ENCODE data around the gene DSCAM.

The DSCAM gene

DNA sequence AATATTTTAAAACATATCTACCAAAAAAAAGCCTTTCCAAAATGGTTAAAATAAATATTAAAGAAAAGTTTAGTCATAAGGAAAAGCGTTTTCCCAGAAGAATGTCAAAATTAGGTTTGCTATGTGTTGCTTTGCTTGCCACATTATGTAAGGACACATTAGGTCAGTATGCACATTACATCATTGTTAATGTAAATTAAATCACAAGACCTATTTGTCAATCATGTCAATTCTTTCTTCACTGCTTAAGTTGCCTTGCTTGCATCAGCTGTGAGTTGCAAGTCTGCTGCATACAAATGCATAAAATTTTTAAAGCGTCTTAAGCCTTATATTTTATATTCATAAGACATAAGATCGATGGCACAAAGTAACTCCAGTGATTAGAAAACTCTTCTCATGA is 530.9 kb downstream of the DSCAM start:
- H3K4me3 ChIP-seq (ENCODE audit: insufficient read depth, low read depth, low read length, poor library complexity, severe bottlenecking), result no peak overlapping the region
- no peaks in the 10 kb centered on the region for H3K36me3 ChIP-seq (ENCODE audit: control insufficient read depth, insufficient read depth, low read length)
- no peaks in the 10 kb centered on the region for H3K27me3 ChIP-seq (replicated peaks; ENCODE audit: control insufficient read depth, insufficient read depth, low read length, poor library complexity, severe bottlenecking)
- H3K27ac ChIP-seq (ENCODE audit: insufficient read depth, low read length, poor library complexity, severe bottlenecking), result no peak overlapping the region
- H3K9me3 ChIP-seq (ENCODE audit: control insufficient read depth, low read length), result no peaks in the 10 kb centered on the region
- no peaks in the 10 kb centered on the region for H3K4me1 ChIP-seq (ENCODE audit: control insufficient read depth, insufficient read depth, low read length, poor library complexity, severe bottlenecking)
- no peak for DNase-seq

DNA sequence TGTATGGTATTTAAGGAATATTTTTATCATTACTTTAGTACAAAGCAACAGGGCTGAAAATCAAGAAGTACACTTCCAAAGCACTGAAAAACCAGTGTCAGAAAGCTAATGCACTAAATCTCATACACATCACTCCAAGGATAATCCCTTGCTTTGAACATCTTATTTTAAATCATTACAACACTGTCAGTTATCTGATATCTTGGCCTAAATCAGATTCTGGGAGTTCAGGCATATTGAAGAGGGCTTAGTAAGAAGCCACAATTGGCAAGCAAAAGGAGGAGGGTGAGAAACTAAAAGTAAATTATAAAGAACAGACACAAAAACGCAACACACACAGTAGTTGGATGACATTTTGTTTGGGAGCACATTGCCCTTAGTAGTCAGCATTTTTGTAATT is 531.3 kb downstream of the DSCAM start:
- no peak overlapping the region for H3K27ac ChIP-seq (ENCODE audit: insufficient read depth, low read length, poor library complexity, severe bottlenecking)
- no peaks in the 10 kb centered on the region for H3K4me1 ChIP-seq (ENCODE audit: control insufficient read depth, insufficient read depth, low read length, poor library complexity, severe bottlenecking)
- no peaks in the 10 kb centered on the region for H3K27me3 ChIP-seq (replicated peaks; ENCODE audit: control insufficient read depth, insufficient read depth, low read length, poor library complexity, severe bottlenecking)
- no peaks in the 10 kb centered on the region for H3K36me3 ChIP-seq (ENCODE audit: control insufficient read depth, insufficient read depth, low read length)
- no peak overlapping the region for H3K4me3 ChIP-seq (ENCODE audit: insufficient read depth, low read depth, low read length, poor library complexity, severe bottlenecking)
- no peak for DNase-seq
- H3K9me3 ChIP-seq (ENCODE audit: control insufficient read depth, low read length), result no peaks in the 10 kb centered on the region

DNA sequence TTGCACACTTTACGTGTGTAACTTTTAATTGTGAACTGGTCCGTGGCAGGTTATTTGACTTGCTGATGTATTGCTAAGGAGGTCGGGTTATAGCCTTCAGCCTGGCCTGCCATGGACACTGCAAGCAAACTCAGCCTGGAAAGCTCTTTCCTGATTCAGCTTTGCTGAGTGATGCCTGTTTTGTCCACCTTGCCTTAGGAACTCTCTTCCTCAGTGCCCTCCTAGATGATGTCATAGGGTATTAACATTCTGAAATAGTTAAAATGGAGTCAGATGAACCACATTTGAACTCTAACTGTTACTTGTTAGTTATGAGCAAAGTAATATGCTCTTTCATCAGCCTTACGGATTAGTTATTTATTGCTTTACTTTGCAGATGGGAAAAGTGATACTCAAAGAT is 533.7 kb downstream of the DSCAM start:
- no peaks in the 10 kb centered on the region for H3K36me3 ChIP-seq (ENCODE audit: control insufficient read depth, insufficient read depth, low read length)
- no peaks in the 10 kb centered on the region for H3K27me3 ChIP-seq (replicated peaks; ENCODE audit: control insufficient read depth, insufficient read depth, low read length, poor library complexity, severe bottlenecking)
- no peak overlapping the region for H3K4me3 ChIP-seq (ENCODE audit: insufficient read depth, low read depth, low read length, poor library complexity, severe bottlenecking)
- no peak overlapping the region for H3K27ac ChIP-seq (ENCODE audit: insufficient read depth, low read length, poor library complexity, severe bottlenecking)
- no peak for DNase-seq
- H3K9me3 ChIP-seq (ENCODE audit: control insufficient read depth, low read length), result no peaks in the 10 kb centered on the region
- no peaks in the 10 kb centered on the region for H3K4me1 ChIP-seq (ENCODE audit: control insufficient read depth, insufficient read depth, low read length, poor library complexity, severe bottlenecking)

DNA sequence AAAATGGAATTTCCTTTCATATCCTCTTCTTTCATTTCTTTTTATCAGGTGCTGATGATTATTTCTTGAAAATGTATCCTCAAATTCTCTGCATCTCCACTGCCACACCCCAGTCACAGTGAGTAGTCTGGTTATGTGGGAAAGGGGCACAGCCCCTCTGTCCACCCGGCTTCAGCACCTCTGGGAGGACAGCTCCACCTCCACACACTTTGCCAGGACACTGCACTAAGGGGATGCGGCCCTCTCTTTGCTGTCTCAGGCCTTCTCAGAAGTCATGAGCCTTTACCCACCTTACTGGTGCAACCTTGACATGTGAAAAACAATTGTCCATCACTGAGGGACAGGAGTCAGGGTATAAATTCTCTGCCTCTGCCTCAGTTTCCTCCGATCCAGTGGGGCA is 546.7 kb downstream of the DSCAM start:
- H3K4me1 ChIP-seq (ENCODE audit: control insufficient read depth, insufficient read depth, low read length, poor library complexity, severe bottlenecking), result no peaks in the 10 kb centered on the region
- no peak for DNase-seq
- H3K4me3 ChIP-seq (ENCODE audit: insufficient read depth, low read depth, low read length, poor library complexity, severe bottlenecking), result no peak overlapping the region
- no peak overlapping the region for H3K27ac ChIP-seq (ENCODE audit: insufficient read depth, low read length, poor library complexity, severe bottlenecking)
- no peaks in the 10 kb centered on the region for H3K27me3 ChIP-seq (replicated peaks; ENCODE audit: control insufficient read depth, insufficient read depth, low read length, poor library complexity, severe bottlenecking)
- no peaks in the 10 kb centered on the region for H3K9me3 ChIP-seq (ENCODE audit: control insufficient read depth, low read length)
- H3K36me3 ChIP-seq (ENCODE audit: control insufficient read depth, insufficient read depth, low read length), result no peaks in the 10 kb centered on the region

DNA sequence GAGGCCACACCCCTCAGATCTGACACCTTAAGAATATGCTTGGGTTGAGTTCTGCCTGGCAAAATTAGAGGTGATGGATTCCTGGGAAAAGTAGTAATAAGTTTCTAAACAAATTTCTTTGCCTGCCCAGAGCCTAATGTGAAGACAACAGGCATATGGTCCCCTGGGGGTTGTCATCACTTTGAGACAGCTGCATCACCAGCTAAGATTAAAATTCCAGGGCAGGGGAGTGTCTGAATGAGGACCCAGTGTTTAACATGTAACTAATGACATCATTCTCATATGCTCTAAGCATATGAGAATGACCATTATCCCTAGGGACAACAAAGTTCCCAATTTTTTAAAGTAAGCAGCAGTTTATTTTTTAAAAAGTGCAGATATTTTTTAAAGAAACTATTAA is 547.5 kb downstream of the DSCAM start:
- DNase-seq, result no peak
- no peaks in the 10 kb centered on the region for H3K36me3 ChIP-seq (ENCODE audit: control insufficient read depth, insufficient read depth, low read length)
- H3K27me3 ChIP-seq (replicated peaks; ENCODE audit: control insufficient read depth, insufficient read depth, low read length, poor library complexity, severe bottlenecking), result no peaks in the 10 kb centered on the region
- H3K4me3 ChIP-seq (ENCODE audit: insufficient read depth, low read depth, low read length, poor library complexity, severe bottlenecking), result no peak overlapping the region
- H3K27ac ChIP-seq (ENCODE audit: insufficient read depth, low read length, poor library complexity, severe bottlenecking), result no peak overlapping the region
- H3K9me3 ChIP-seq (ENCODE audit: control insufficient read depth, low read length), result no peaks in the 10 kb centered on the region
- H3K4me1 ChIP-seq (ENCODE audit: control insufficient read depth, insufficient read depth, low read length, poor library complexity, severe bottlenecking), result no peaks in the 10 kb centered on the region

DNA sequence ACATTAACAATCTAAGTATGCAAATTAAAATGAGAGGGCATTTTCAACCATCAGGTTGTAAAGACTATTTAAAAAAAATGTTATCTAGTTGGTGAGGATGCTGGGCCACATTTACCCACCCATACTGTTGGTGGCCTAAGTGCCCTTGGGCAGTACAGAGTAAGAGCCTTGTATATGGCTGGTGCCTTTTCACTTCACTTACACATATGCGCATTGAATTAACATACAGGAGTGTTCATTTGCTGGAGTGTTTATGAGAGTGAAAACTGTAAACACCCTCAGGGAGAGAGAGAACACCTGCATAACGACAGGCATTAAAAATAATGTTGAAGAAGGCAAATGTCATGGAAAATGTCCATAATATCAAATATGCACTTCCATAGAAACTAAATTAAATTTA is 552.6 kb downstream of the DSCAM start:
- Histone ChIP-seq H3K27me3 (replicated peaks; ENCODE audit: control insufficient read depth, insufficient read depth, low read length, poor library complexity, severe bottlenecking) (no peaks in the 10 kb centered on the region), H3K4me3 (ENCODE audit: insufficient read depth, low read depth, low read length, poor library complexity, severe bottlenecking) (no peak overlapping the region), H3K9me3 (ENCODE audit: control insufficient read depth, low read length) (no peaks in the 10 kb centered on the region), H3K4me1 (ENCODE audit: control insufficient read depth, insufficient read depth, low read length, poor library complexity, severe bottlenecking) (no peaks in the 10 kb centered on the region), H3K27ac (ENCODE audit: insufficient read depth, low read length, poor library complexity, severe bottlenecking) (no peak overlapping the region), H3K36me3 (ENCODE audit: control insufficient read depth, insufficient read depth, low read length) (no peaks in the 10 kb centered on the region)
- DNase-seq, result no peak

DNA sequence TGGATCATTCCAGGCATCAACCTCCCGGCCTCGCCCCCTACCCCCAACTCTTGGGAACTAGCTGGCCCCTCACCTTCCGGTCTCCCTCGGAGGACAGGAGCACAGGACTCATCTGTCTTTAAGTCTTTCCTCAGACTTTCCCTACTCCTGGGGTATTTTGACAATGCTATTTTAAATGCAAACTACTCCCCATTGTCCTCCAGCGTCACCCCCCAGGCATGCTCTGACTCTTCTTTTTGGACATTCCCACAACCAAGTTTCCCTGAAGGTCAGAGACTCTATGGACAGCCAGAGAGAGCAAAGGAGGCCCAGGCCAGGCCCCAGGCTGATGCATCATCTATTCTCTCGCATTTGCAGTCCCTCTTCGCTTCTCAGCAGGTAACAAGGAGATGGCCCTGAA is 555.4 kb downstream of the DSCAM start:
- DNase-seq, result no peak
- no peaks in the 10 kb centered on the region for H3K9me3 ChIP-seq (ENCODE audit: control insufficient read depth, low read length)
- H3K36me3 ChIP-seq (ENCODE audit: control insufficient read depth, insufficient read depth, low read length), result no peaks in the 10 kb centered on the region
- H3K4me1 ChIP-seq (ENCODE audit: control insufficient read depth, insufficient read depth, low read length, poor library complexity, severe bottlenecking), result no peaks in the 10 kb centered on the region
- H3K27me3 ChIP-seq (replicated peaks; ENCODE audit: control insufficient read depth, insufficient read depth, low read length, poor library complexity, severe bottlenecking), result no peaks in the 10 kb centered on the region
- H3K27ac ChIP-seq (ENCODE audit: insufficient read depth, low read length, poor library complexity, severe bottlenecking), result no peak overlapping the region
- no peak overlapping the region for H3K4me3 ChIP-seq (ENCODE audit: insufficient read depth, low read depth, low read length, poor library complexity, severe bottlenecking)

DNA sequence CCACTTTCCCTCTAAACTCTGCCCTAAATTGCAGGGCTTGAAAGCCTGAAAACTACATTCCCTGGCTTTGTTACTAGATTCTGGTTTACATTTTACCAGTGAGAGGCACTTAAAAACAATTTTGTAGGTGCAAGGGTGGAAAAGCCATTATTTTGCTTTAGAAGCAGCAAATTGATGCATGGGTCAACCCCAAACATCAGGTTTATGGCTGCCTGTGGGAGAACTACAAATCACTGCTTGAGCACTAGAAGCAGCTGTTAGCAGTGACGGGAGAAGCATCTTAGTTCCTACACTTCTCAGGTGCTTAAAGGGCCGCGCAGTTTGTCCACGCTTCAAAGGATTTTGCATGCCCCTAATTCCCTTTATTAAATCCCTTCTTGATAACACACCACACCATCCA is 562.5 kb downstream of the DSCAM start:
- Histone ChIP-seq H3K27ac (ENCODE audit: insufficient read depth, low read length, poor library complexity, severe bottlenecking) (no peak overlapping the region), H3K36me3 (ENCODE audit: control insufficient read depth, insufficient read depth, low read length) (no peaks in the 10 kb centered on the region), H3K9me3 (ENCODE audit: control insufficient read depth, low read length) (no peaks in the 10 kb centered on the region), H3K4me3 (ENCODE audit: insufficient read depth, low read depth, low read length, poor library complexity, severe bottlenecking) (no peak overlapping the region), H3K4me1 (ENCODE audit: control insufficient read depth, insufficient read depth, low read length, poor library complexity, severe bottlenecking) (no peaks in the 10 kb centered on the region), H3K27me3 (replicated peaks; ENCODE audit: control insufficient read depth, insufficient read depth, low read length, poor library complexity, severe bottlenecking) (no peaks in the 10 kb centered on the region)
- no peak for DNase-seq

DNA sequence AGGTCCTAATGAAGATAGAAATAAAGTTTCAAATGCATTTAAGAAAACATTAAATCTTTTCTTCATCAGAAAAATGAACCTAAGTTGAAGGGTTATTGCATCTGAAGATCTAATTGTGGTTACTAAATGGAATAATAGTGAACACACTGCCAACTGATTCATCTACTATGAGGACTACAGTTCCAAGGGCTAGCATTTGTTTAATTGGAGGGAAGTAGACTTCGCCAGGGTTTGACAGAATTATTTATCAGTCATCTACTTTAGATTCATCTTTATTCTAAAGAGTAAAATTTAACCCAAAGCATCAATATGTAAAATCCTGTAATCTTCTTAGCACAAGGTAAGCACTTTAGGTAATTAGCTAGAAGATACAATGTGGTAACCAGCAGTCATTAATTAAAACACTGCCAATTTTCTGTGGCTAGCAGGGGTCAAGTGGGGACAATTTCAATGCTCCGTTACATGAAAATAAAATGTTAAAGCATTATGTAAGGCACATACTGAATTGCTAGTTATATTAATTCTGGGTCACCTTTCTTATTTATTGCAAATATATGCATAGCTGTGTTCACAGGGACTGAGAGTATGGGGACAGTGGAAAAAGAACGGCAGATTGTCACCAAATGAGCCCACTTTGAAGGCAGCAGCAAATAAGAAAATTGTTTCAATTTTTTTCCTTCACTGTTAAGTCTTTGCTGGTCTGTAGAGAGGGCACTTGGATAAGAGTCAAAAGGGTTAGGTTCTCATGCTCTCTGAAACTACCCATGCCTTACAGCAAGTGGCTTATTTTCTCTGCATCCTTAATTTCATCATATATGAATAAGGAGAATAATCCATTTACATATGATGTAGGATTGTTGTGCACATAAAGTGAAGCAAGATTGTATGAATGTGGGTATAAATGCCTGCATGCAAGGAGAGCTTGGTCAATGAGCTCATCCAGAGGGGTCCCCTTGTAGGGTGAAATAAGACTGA is 563.8 kb downstream of the DSCAM start:
- Histone ChIP-seq H3K27ac (ENCODE audit: insufficient read depth, low read length, poor library complexity, severe bottlenecking) (no peak overlapping the region), H3K27me3 (replicated peaks; ENCODE audit: control insufficient read depth, insufficient read depth, low read length, poor library complexity, severe bottlenecking) (no peaks in the 10 kb centered on the region), H3K4me1 (ENCODE audit: control insufficient read depth, insufficient read depth, low read length, poor library complexity, severe bottlenecking) (no peaks in the 10 kb centered on the region), H3K9me3 (ENCODE audit: control insufficient read depth, low read length) (no peaks in the 10 kb centered on the region), H3K4me3 (ENCODE audit: insufficient read depth, low read depth, low read length, poor library complexity, severe bottlenecking) (no peak overlapping the region), H3K36me3 (ENCODE audit: control insufficient read depth, insufficient read depth, low read length) (no peaks in the 10 kb centered on the region)
- no peak for DNase-seq

DNA sequence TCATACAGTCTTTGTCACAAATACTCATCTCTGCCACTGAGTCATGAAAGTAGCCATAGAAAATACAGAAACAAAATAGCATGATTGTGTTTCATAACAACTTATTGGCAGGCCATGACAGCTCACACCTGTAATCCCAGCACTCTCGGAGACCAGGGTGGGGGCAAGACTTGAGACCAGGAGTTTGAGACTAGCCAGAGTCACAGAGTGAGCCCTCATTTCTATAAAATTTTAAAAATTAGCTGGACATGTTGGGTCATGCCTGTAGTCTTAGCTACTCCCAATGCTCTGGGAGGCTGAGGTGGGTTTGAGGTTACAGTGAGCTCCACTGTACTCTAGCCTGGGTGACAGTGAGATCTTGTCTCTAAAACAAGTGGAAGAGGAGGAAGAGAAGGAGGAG is 568.6 kb downstream of the DSCAM start:
- Histone ChIP-seq H3K9me3 (ENCODE audit: control insufficient read depth, low read length) (no peaks in the 10 kb centered on the region), H3K27ac (ENCODE audit: insufficient read depth, low read length, poor library complexity, severe bottlenecking) (no peak overlapping the region), H3K4me1 (ENCODE audit: control insufficient read depth, insufficient read depth, low read length, poor library complexity, severe bottlenecking) (no peaks in the 10 kb centered on the region), H3K27me3 (replicated peaks; ENCODE audit: control insufficient read depth, insufficient read depth, low read length, poor library complexity, severe bottlenecking) (no peaks in the 10 kb centered on the region), H3K36me3 (ENCODE audit: control insufficient read depth, insufficient read depth, low read length) (no peaks in the 10 kb centered on the region), H3K4me3 (ENCODE audit: insufficient read depth, low read depth, low read length, poor library complexity, severe bottlenecking) (no peak overlapping the region)
- no peak for DNase-seq

Data from effector memory CD4-positive, alpha-beta T cell (primary cell).